IMR-90 (cell line): Measurements from ENCODE around the gene DLX6. TPM values are rescaled to one million over a fixed set of nuclear protein-coding genes. Genes with fewer than 3 reads are reported as not detected.

ENCODE experiments used
- ATAC-seq: fragments of 200-7000 bp; cut with Tn5 transposase; 2 replicates; pipeline ENCODE4 v1.9.1; 2020; ENCODE audit warnings: low read depth, mild to moderate bottlenecking, moderate library complexity
- BruUV-seq: library from RNA; stranded (reverse); fragments of 400-500 nt; replicated peaks from 2 replicates; lab custom pipeline; 2021; lab: Mats Ljungman, UMichigan
- CTCF ChIA-PET: fragments of 300-600 bp; formaldehyde crosslinking; extraction: SDS; loops from one replicate; lab custom pipeline; 2021; ENCODE audit warnings: antibody characterized with exemption; lab: Yijun Ruan, JAX
- POLR2A ChIA-PET: fragments of 300-600 bp; sonication (Branson Sonifier 250); formaldehyde crosslinking; loops from one replicate; lab custom pipeline; 2022; ENCODE audit warnings: antibody characterized with exemption; ENCODE audit not compliant: unreplicated experiment; lab: Charles Lee
- DNase-seq: peaks from one replicate; pipeline ENCODE4 v3.0.0; 2013
- H2AFZ ChIP-seq: replicated peaks from 2 replicates; pipeline ENCODE3; 2013; ENCODE audit warnings: low read length, mild to moderate bottlenecking; ENCODE audit not compliant: poor library complexity
- H2AK5ac ChIP-seq: 2 replicates; pipeline ENCODE4 v1.6.1; 2013; ENCODE audit warnings: low read depth, low read length, inconsistent platforms
- H2AK9ac ChIP-seq: replicated peaks from 2 replicates; pipeline ENCODE3; 2013; ENCODE audit warnings: mild to moderate bottlenecking, low read depth, low read length, moderate library complexity; ENCODE audit not compliant: poor library complexity
- H2BK120ac ChIP-seq: 2 replicates; pipeline ENCODE4 v1.6.1; 2013; ENCODE audit warnings: low read depth, low read length, inconsistent platforms
- H2BK15ac ChIP-seq: 3 replicates; pipeline ENCODE4 v1.6.1; 2013; ENCODE audit warnings: low read depth, low read length, inconsistent platforms
- H2BK20ac ChIP-seq: 2 replicates; pipeline ENCODE4 v1.6.1; 2013; ENCODE audit warnings: low read depth, mild to moderate bottlenecking, inconsistent platforms, low read length, moderate library complexity
- H2BK5ac ChIP-seq: 2 replicates; pipeline ENCODE4 v1.6.1; 2013; ENCODE audit warnings: mild to moderate bottlenecking, low read depth, low read length, inconsistent platforms; ENCODE audit not compliant: poor library complexity, severe bottlenecking
- H3K14ac ChIP-seq: replicated peaks from 2 replicates; pipeline ENCODE4 v1.6.1; 2013; ENCODE audit warnings: low read depth, low read length, inconsistent platforms
- H3K18ac ChIP-seq: 2 replicates; pipeline ENCODE4 v1.6.1; 2013; ENCODE audit warnings: low read depth, low read length, control low read depth
- H3K23ac ChIP-seq: 2 replicates; pipeline ENCODE4 v1.6.1; 2013; ENCODE audit warnings: low read depth, low read length, inconsistent platforms
- H3K27ac ChIP-seq: 2 replicates; pipeline ENCODE4 v1.5.1; 2013; ENCODE audit warnings: mild to moderate bottlenecking, control low read depth, low read length; ENCODE audit not compliant: insufficient read depth
- H3K27me3 ChIP-seq: 2 replicates; pipeline ENCODE4 v1.6.1; 2013; ENCODE audit warnings: low read length; ENCODE audit not compliant: control insufficient read depth, insufficient read depth
- H3K36me3 ChIP-seq: 2 replicates; pipeline ENCODE4 v1.6.1; 2013; ENCODE audit warnings: low read length, mixed read lengths; ENCODE audit not compliant: control insufficient read depth, insufficient read depth
- H3K4ac ChIP-seq: 2 replicates; pipeline ENCODE4 v1.6.1; 2013; ENCODE audit warnings: low read depth, low read length, inconsistent platforms
- H3K4me1 ChIP-seq: 2 replicates; pipeline ENCODE4 v1.6.1; 2013; ENCODE audit warnings: low read length, mixed read lengths; ENCODE audit not compliant: control insufficient read depth, insufficient read depth
- H3K4me2 ChIP-seq: 2 replicates; pipeline ENCODE4 v1.6.1; 2013; ENCODE audit warnings: low read depth, mild to moderate bottlenecking, control low read depth, low read length, moderate library complexity
- H3K4me3 ChIP-seq: 2 replicates; pipeline ENCODE4 v1.5.1; 2013; ENCODE audit warnings: low read depth, mild to moderate bottlenecking, control low read depth, low read length, moderate library complexity; ENCODE audit not compliant: insufficient read depth
- H3K56ac ChIP-seq: 2 replicates; pipeline ENCODE4 v1.6.1; 2013; ENCODE audit warnings: low read length, inconsistent platforms; ENCODE audit not compliant: insufficient read depth; ENCODE audit errors: extremely low read depth
- H3K79me1 ChIP-seq, 2 experiments: 2 replicates each; pipeline ENCODE4 v1.6.1; 2013; ENCODE audit warnings: low read length in 2 of 2, inconsistent platforms in 1 of 2, low read depth in 1 of 2
- H3K9ac ChIP-seq: 2 replicates; pipeline ENCODE4 v1.6.1; 2013; ENCODE audit warnings: low read depth, low read length, control low read depth
- H3K9me1 ChIP-seq: 2 replicates; pipeline ENCODE4 v1.6.1; 2013; ENCODE audit warnings: low read length, inconsistent platforms; ENCODE audit not compliant: insufficient read depth
- H3K9me3 ChIP-seq: 2 replicates; pipeline ENCODE4 v1.6.1; 2013; ENCODE audit warnings: low read length; ENCODE audit not compliant: control insufficient read depth, insufficient read depth
- H4K20me1 ChIP-seq: 2 replicates; pipeline ENCODE4 v1.6.1; 2013; ENCODE audit warnings: low read length, inconsistent platforms; ENCODE audit not compliant: insufficient read depth
- H4K5ac ChIP-seq: 2 replicates; pipeline ENCODE4 v1.6.1; 2013; ENCODE audit warnings: mild to moderate bottlenecking, low read depth, low read length, control low read depth
- H4K8ac ChIP-seq, 2 experiments: 2 replicates each; pipeline ENCODE4 v1.6.1; 2013; ENCODE audit warnings: low read depth in 2 of 2, low read length in 2 of 2, control low read depth in 1 of 2, inconsistent platforms in 1 of 2
- H4K91ac ChIP-seq: 2 replicates; pipeline ENCODE4 v1.6.1; 2013; ENCODE audit warnings: low read depth, low read length, inconsistent platforms; ENCODE audit not compliant: insufficient read depth
- BHLHE40 ChIP-seq: fragments of 150-350 bp; IDR thresholded peaks from 2 replicates; pipeline ENCODE4 v1.6.1; 2016; ENCODE audit warnings: mild to moderate bottlenecking, low read depth, low read length
- CEBPB ChIP-seq: IDR thresholded peaks from 2 replicates; pipeline ENCODE4 v1.6.1; 2012; ENCODE audit warnings: low read depth, low read length, improper control_type of control experiment
- CHD1 ChIP-seq: IDR thresholded peaks from 2 replicates; pipeline ENCODE4 v1.6.1; 2012; ENCODE audit warnings: low read depth, low read length, improper control_type of control experiment
- CTCF ChIP-seq: conservative IDR thresholded peaks from 2 replicates; pipeline ENCODE4 v1.5.1; 2012; ENCODE audit warnings: mild to moderate bottlenecking, low read depth, low read length, improper control_type of control experiment
- ELK1 ChIP-seq: fragments of 150-350 bp; IDR thresholded peaks from 2 replicates; pipeline ENCODE4 v1.6.1; 2016; ENCODE audit warnings: low read depth, mild to moderate bottlenecking, low read length, moderate library complexity, borderline replicate concordance
- FOS ChIP-seq: fragments of 150-350 bp; IDR thresholded peaks from 2 replicates; pipeline ENCODE4 v1.6.1; 2016; ENCODE audit warnings: low read depth, low read length
- MAFK ChIP-seq: IDR thresholded peaks from 2 replicates; pipeline ENCODE4 v1.6.1; 2012; ENCODE audit warnings: low read depth, low read length, improper control_type of control experiment
- MAZ ChIP-seq: IDR thresholded peaks from 2 replicates; pipeline ENCODE4 v1.6.1; 2012; ENCODE audit warnings: low read depth, mild to moderate bottlenecking, low read length, improper control_type of control experiment, moderate library complexity, borderline replicate concordance
- MXI1 ChIP-seq: IDR thresholded peaks from 2 replicates; pipeline ENCODE4 v1.6.1; 2012; ENCODE audit warnings: low read depth, mild to moderate bottlenecking, low read length, moderate library complexity, borderline replicate concordance
- NFE2L2 ChIP-seq: fragments of 150-350 bp; IDR thresholded peaks from 2 replicates; pipeline ENCODE4 v1.6.1; 2016; ENCODE audit warnings: low read depth, mild to moderate bottlenecking, low read length
- POLR2A ChIP-seq: IDR thresholded peaks from 2 replicates; pipeline ENCODE4 v1.6.1; 2012; ENCODE audit warnings: mild to moderate bottlenecking, low read depth, low read length
- RAD21 ChIP-seq: IDR thresholded peaks from 2 replicates; pipeline ENCODE4 v1.6.1; 2012; ENCODE audit warnings: low read length, improper control_type of control experiment
- RCOR1 ChIP-seq: IDR thresholded peaks from 2 replicates; pipeline ENCODE4 v1.6.1; 2012; ENCODE audit warnings: mild to moderate bottlenecking, low read length, improper control_type of control experiment; ENCODE audit not compliant: insufficient replicate concordance
- RFX5 ChIP-seq: IDR thresholded peaks from 2 replicates; pipeline ENCODE4 v1.8.0; 2012; ENCODE audit warnings: low read depth, mild to moderate bottlenecking, low read length, moderate library complexity
- USF2 ChIP-seq: fragments of 150-350 bp; IDR thresholded peaks from 2 replicates; pipeline ENCODE4 v1.6.1; 2017; ENCODE audit warnings: mild to moderate bottlenecking, antibody characterized with exemption, low read length, low read depth
- WGBS, 2 experiments: methylation state at CpG; one replicate each; pipeline versions ENCODE4 v1.1.5 to v1.1.7; 2013; ENCODE audit warnings: missing lambda C conversion rate in 2 of 2; ENCODE audit not compliant: insufficient read length in 1 of 2; ENCODE audit errors: extremely low coverage in 2 of 2; 5-methylcytosine and 5-hydroxymethylcytosine counted together
- dilution Hi-C: fragments of 300-500 bp; cut with HindIII; formaldehyde crosslinking; loops from one replicate; pipeline ENCODE4 v1.14.3; 2018; ENCODE audit warnings: low sequenced_read_pairs; ENCODE audit not compliant: unreplicated experiment
- in situ Hi-C: fragments of 300-500 bp; cut with MboI; formaldehyde crosslinking; loops from 3 replicates; pipeline ENCODE4 v1.14.3; 2019; ENCODE audit warnings: low sequenced_read_pairs, inconsistent platforms, mixed read lengths
- intact Hi-C: fragments of 100-400 bp; cut with micrococcal nuclease; formaldehyde crosslinking; loops from 2 replicates; pipeline ENCODE4 v1.10.0; 2022
- polyA plus RNA-seq, 3 experiments: library from polyadenylated mRNA; depleted of rRNA; stranded (reverse); fragments of >200 nt; gene quantifications; 2 replicates each; pipeline ENCODE4 v1.2.3, GENCODE V29; 2012; ENCODE audit warnings: low replicate concordance in 1 of 3
- total RNA-seq: library from RNA; depleted of rRNA; stranded (reverse); fragments of >200 nt; gene quantifications from 2 replicates; pipeline ENCODE4 v1.2.3, GENCODE V29; 2012

The DLX6 gene
- total and polyA plus RNA-seq, 2 of the 4 experiments (the other 2 are of a cell fraction): not detected

- H3K4me2 ChIP-seq: no peak overlapping the region
- no peak overlapping the region for H2BK120ac ChIP-seq
- dilution Hi-C loops: no loop called here
- no peak overlapping the region for H3K4me3 ChIP-seq
- H3K36me3 ChIP-seq: no peaks in the 10 kb centered on the region
- no peak overlapping the region for H3K23ac ChIP-seq
- no peaks in the 10 kb centered on the region for H3K4me1 ChIP-seq
- peaks cover 76% of the 10 kb centered on the region for H3K27me3 ChIP-seq
- intact Hi-C loops: no loop called here
- peak overlapping the region; percentile 64 for H2AFZ ChIP-seq
- H2BK20ac ChIP-seq: no peak overlapping the region
- no peak for DNase-seq
- H3K27ac ChIP-seq: no peak overlapping the region
- H2BK5ac ChIP-seq: no peak overlapping the region
- H3K4ac ChIP-seq: no peak overlapping the region
- H3K9ac ChIP-seq: no peak overlapping the region
- ChIA-PET CTCF (no interaction called here), POLR2A (no interaction called here)
- no peaks in the 10 kb centered on the region for H4K20me1 ChIP-seq
- no peak overlapping the region for H2AK9ac ChIP-seq
- H3K79me1 ChIP-seq: no peaks in the 10 kb centered on the region
- no peak overlapping the region for H2AK5ac ChIP-seq
- H4K8ac ChIP-seq: no peak overlapping the region
- no peak overlapping the region for H3K14ac ChIP-seq
- WGBS, 2 experiments: no CpG with 5 or more reads among the region's 20 CpGs
- H3K9me1 ChIP-seq: no peaks in the 10 kb centered on the region
- no peak overlapping the region for H4K5ac ChIP-seq
- H4K91ac ChIP-seq: no peak overlapping the region
- H3K56ac ChIP-seq: no peak overlapping the region
- H2BK15ac ChIP-seq: no peak overlapping the region
- BruUV-seq: no TSS peak
- peaks cover 3% of the 10 kb centered on the region; the same call in 1 of the 2 replicates for H3K9me3 ChIP-seq
- ATAC-seq: no peak
- no peak overlapping the region for H3K18ac ChIP-seq
- in situ Hi-C loops: no loop called here
- no peak for TF ChIP-seq MAFK
- no peak for TF ChIP-seq ELK1
- no peak for TF ChIP-seq POLR2A
- no peak for TF ChIP-seq CHD1
- TF ChIP-seq RFX5: no peak
- TF ChIP-seq FOS: no peak
- TF ChIP-seq BHLHE40: no peak
- no peak for TF ChIP-seq RCOR1
- no peak for TF ChIP-seq MXI1
- TF ChIP-seq MAZ: no peak
- no peak for TF ChIP-seq USF2
- no peak for TF ChIP-seq CEBPB
- TF ChIP-seq NFE2L2: no peak
- TF ChIP-seq CTCF: no peak
- TF ChIP-seq RAD21: no peak
These were observed 838 bp upstream of the DLX6 start for GRCh38 chr7:97004247-97005182.
